Natural killer cell (primary cell): Measurements from ENCODE around the gene ONECUT1. TPM values are rescaled to one million over a fixed set of nuclear protein-coding genes. Genes with fewer than 3 reads are reported as not detected.
"Not testable (repeated sequence)": the region's sequence is repeated elsewhere in the genome, so short reads cannot be mapped to it uniquely, and the experiment has no call there.

Source experiments
- ATAC-seq, 3 donors: fragments of 150-1000 bp in 2 of 3; fragments of 200-7000 bp in 1 of 3; cut with Tn5 transposase; 1 replicate in 1 of 3; 2 replicates in 2 of 3; pipeline ENCODE4 v1.10.0; 2021; ENCODE audit warnings: mild to moderate bottlenecking in 2 of 3, moderate library complexity in 2 of 3
- DNase-seq, 2 donors: peaks; one replicate each; pipeline versions ENCODE4 v3.0.0 to v3.0.0-alpha.2; 2013 to 2021; ENCODE audit warnings: mixed read lengths in 1 of 2
- H3K27ac ChIP-seq: one replicate; pipeline ENCODE4 v1.5.1; 2013; ENCODE audit warnings: mild to moderate bottlenecking, low read length
- H3K27me3 ChIP-seq: one replicate; pipeline ENCODE4 v1.6.1; 2013; ENCODE audit warnings: low read length; ENCODE audit not compliant: control insufficient read depth, insufficient read depth
- H3K36me3 ChIP-seq: one replicate; pipeline ENCODE4 v1.6.1; 2013; ENCODE audit warnings: low read length; ENCODE audit not compliant: control insufficient read depth, insufficient read depth
- H3K4me1 ChIP-seq: one replicate; pipeline ENCODE4 v1.6.1; 2013; ENCODE audit warnings: low read length; ENCODE audit not compliant: control insufficient read depth, insufficient read depth
- H3K4me3 ChIP-seq: one replicate; pipeline ENCODE4 v1.5.1; 2013; ENCODE audit warnings: low read length
- H3K9me3 ChIP-seq: one replicate; pipeline ENCODE4 v1.6.1; 2013; ENCODE audit warnings: low read length; ENCODE audit not compliant: control insufficient read depth, insufficient read depth
- H3K27ac Mint-ChIP-seq, 2 donors: one replicate each; pipeline ENCODE4 v1.8.0; 2022; ENCODE audit warnings: mild to moderate bottlenecking in 2 of 2, mixed read lengths in 2 of 2, moderate library complexity in 1 of 2
- H3K27me3 Mint-ChIP-seq, 2 donors: one replicate each; pipeline ENCODE4 v1.8.0; 2022; ENCODE audit warnings: low read depth in 2 of 2, mixed read lengths in 2 of 2
- H3K36me3 Mint-ChIP-seq: one replicate; pipeline ENCODE4 v1.8.0; 2022; ENCODE audit warnings: mixed read lengths
- H3K4me1 Mint-ChIP-seq, 2 donors: one replicate each; pipeline ENCODE4 v1.8.0; 2022; ENCODE audit warnings: mixed read lengths in 2 of 2
- H3K4me3 Mint-ChIP-seq: one replicate; pipeline ENCODE4 v1.8.0; 2022; ENCODE audit warnings: mild to moderate bottlenecking, moderate library complexity, mixed read lengths
- H3K9me3 Mint-ChIP-seq, 2 donors: one replicate each; pipeline ENCODE4 v1.8.0; 2022; ENCODE audit warnings: mixed read lengths in 2 of 2
- CTCF ChIP-seq: fragments of 200-600 bp; IDR thresholded peaks from one replicate; pipeline ENCODE4 v1.8.0; 2022; ENCODE audit warnings: antibody characterized with exemption
- WGBS: methylation state at CpG from one replicate; pipeline ENCODE4 v1.1.7; 2013; ENCODE audit warnings: missing lambda C conversion rate; ENCODE audit not compliant: insufficient coverage; 5-methylcytosine and 5-hydroxymethylcytosine counted together
- intact Hi-C: fragments of 100-400 bp; cut with micrococcal nuclease; formaldehyde crosslinking; loops from one replicate; pipeline ENCODE4 v1.14.2; 2022
- total RNA-seq, 4 donors: library from RNA; stranded (reverse); fragments of 120-200 nt in 1 of 4; gene quantifications; one replicate each; pipeline versions ENCODE4 v1.2.3 to v1.2.4, GENCODE V29; 2013 to 2022

Gene ONECUT1
- not detected for total RNA-seq
- not detected for total RNA-seq (2013)

GRCh38 chr15:52790169-52790708 lies at the start of gene ONECUT1:
Gene ONECUT1 (minus strand): TSS chr15:52790336. CDS start chr15:52789884, 452 bp downstream.
- peak in 1 of 2 donors; percentile 61 for DNase-seq
- Mint-ChIP-seq H3K4me1 (peaks cover 0 to under 1% of the 10 kb centered on the region in 2 donors), H3K4me3 (peak within 1 kb of the TSS; percentile 67), H3K27ac (no peak within 1 kb of the TSS), H3K27me3 (peaks cover 58 to 64% of the 10 kb centered on the region in 2 donors), H3K36me3 (no peaks in the 10 kb centered on the region), H3K9me3 (no peaks in the 10 kb centered on the region)
- no peak for TF ChIP-seq CTCF
- no peak for ATAC-seq
- H3K27me3 ChIP-seq: peaks cover 66% of the 10 kb centered on the region
- no peaks in the 10 kb centered on the region for H3K36me3 ChIP-seq
- peaks cover 25% of the 10 kb centered on the region for H3K4me1 ChIP-seq
- WGBS: under 1% methylated on average over 64 of the region's 64 CpGs
- H3K4me3 ChIP-seq: peak within 1 kb of the TSS; percentile 18
- H3K27ac ChIP-seq: no peak within 1 kb of the TSS
- intact Hi-C loops: no loop called here
- no peaks in the 10 kb centered on the region for H3K9me3 ChIP-seq

DNA sequence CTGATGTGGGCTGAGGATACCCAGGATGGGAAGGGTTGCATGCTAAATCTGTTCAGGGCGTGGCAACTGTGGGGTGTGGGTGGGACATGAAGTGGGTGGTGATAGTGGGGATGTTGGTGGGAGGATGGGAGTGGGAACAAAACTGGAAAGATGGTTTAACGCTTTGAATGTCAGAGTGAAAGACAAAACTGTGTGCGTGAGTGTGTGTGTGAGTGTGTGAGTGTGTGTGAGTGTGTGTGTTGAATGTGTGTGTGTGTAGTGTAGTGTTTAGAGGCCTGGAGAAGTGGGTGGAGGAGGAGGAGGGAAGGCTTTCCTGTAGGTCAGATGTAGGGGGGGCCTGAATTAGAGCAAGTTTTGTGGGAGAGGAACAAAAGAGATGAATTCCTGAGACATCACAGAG lies 44.2 kb upstream of the ONECUT1 start:
- ATAC-seq (no peak), DNase-seq (no peak)
- no peak overlapping the region for H3K27ac Mint-ChIP-seq
- Histone ChIP-seq H3K27ac (no peak overlapping the region), H3K4me1 (no peaks in the 10 kb centered on the region), H3K27me3 (no peaks in the 10 kb centered on the region), H3K36me3 (no peaks in the 10 kb centered on the region), H3K4me3 (no peak overlapping the region), H3K9me3 (no peaks in the 10 kb centered on the region)
- H3K4me1 Mint-ChIP-seq: no peaks in the 10 kb centered on the region
- intact Hi-C loops: no loop called here
- H3K4me3 Mint-ChIP-seq: no peak overlapping the region
- no peak for TF ChIP-seq CTCF
- peaks cover 6 to 20% of the 10 kb centered on the region in 2 donors for H3K27me3 Mint-ChIP-seq
- peaks cover 2 to 3% of the 10 kb centered on the region in 2 donors for H3K9me3 Mint-ChIP-seq
- H3K36me3 Mint-ChIP-seq: no peaks in the 10 kb centered on the region
- 77% methylated on average over 3 of the region's 3 CpGs for WGBS

- H3K4me1 ChIP-seq, intact Hi-C loops, ATAC-seq, H3K27me3 ChIP-seq, H3K9me3 ChIP-seq, H3K4me1 Mint-ChIP-seq, H3K9me3 Mint-ChIP-seq, H3K4me3 Mint-ChIP-seq, H3K36me3 ChIP-seq, DNase-seq, H3K36me3 Mint-ChIP-seq, H3K27ac Mint-ChIP-seq, H3K4me3 ChIP-seq, H3K27ac ChIP-seq: not testable (repeated sequence)
- H3K27me3 Mint-ChIP-seq: peaks cover 8 to 49% of the 10 kb centered on the region in 2 donors
- 82% methylated on average over 14 of the region's 14 CpGs for WGBS
These were observed 34.2 kb upstream of the ONECUT1 start for GRCh38 chr15:52824169-52824942.

DNA sequence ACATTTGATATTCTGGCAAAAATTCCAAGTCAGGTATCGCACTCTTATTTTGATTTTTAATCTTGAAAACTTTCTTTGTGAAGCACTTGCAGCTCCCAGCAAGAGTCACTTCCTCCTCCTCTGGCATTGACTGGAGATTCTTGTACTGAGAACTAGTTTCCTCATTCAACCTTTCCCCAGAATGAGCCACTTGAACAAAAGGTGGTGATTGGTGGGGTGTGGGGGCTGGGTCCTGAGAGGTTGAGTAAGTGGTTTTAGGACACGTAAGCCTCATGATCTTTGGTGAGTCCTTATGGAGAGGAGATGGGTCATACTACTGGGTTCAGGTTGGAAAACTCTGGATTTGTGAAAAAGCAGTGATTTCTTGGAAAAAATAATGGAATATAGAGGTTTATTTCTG lies 32.3 kb upstream of the ONECUT1 start:
- H3K4me3 ChIP-seq: no peak overlapping the region
- no peak for DNase-seq
- 90% methylated on average over 2 of the region's 2 CpGs for WGBS
- H3K27ac Mint-ChIP-seq: no peak overlapping the region
- H3K4me3 Mint-ChIP-seq: no peak overlapping the region
- H3K4me1 Mint-ChIP-seq: no peaks in the 10 kb centered on the region
- peaks cover 5% of the 10 kb centered on the region for H3K27me3 ChIP-seq
- no peak overlapping the region for H3K27ac ChIP-seq
- H3K9me3 Mint-ChIP-seq: peaks cover 0 to 7% of the 10 kb centered on the region in 2 donors
- H3K27me3 Mint-ChIP-seq: peaks cover 15 to 56% of the 10 kb centered on the region in 2 donors
- no peaks in the 10 kb centered on the region for H3K9me3 ChIP-seq
- ATAC-seq: no peak
- intact Hi-C loops: no loop called here
- H3K4me1 ChIP-seq: no peaks in the 10 kb centered on the region
- TF ChIP-seq CTCF: no peak
- no peaks in the 10 kb centered on the region for H3K36me3 Mint-ChIP-seq
- no peaks in the 10 kb centered on the region for H3K36me3 ChIP-seq
